Fibroblast of lung (primary cell): ENCODE results near the gene PLA2G4B. TPM values are rescaled to one million over a fixed set of nuclear protein-coding genes. Genes with fewer than 3 reads are reported as not detected.

Experiments
- DNase-seq, 2 donors: peaks; one replicate each; pipeline versions ENCODE4 v3.0.0 to v3.0.0-alpha.2; 2010; ENCODE audit warnings: low read depth in 2 of 2
- H2AFZ ChIP-seq: 2 replicates; pipeline ENCODE4 v1.5.1; 2012; ENCODE audit warnings: low read length, control low read depth, inconsistent platforms
- H3K27ac ChIP-seq: 2 replicates; pipeline ENCODE4 v1.5.1; 2011; ENCODE audit warnings: low read length, control low read depth; ENCODE audit not compliant: insufficient read depth
- H3K27me3 ChIP-seq: 2 replicates; pipeline ENCODE4 v1.5.1; 2011; ENCODE audit warnings: mild to moderate bottlenecking, low read length; ENCODE audit not compliant: control insufficient read depth, insufficient read depth
- H3K36me3 ChIP-seq: 2 replicates; pipeline ENCODE4 v1.5.1; 2011; ENCODE audit warnings: low read length; ENCODE audit not compliant: control insufficient read depth, insufficient read depth
- H3K4me1 ChIP-seq: 2 replicates; pipeline ENCODE4 v1.5.1; 2011; ENCODE audit warnings: low read length; ENCODE audit not compliant: control insufficient read depth, insufficient read depth; ENCODE audit errors: extremely low read depth
- H3K4me2 ChIP-seq: 2 replicates; pipeline ENCODE4 v1.5.1; 2011; ENCODE audit warnings: low read length, control low read depth; ENCODE audit not compliant: insufficient read depth; ENCODE audit errors: extremely low read depth
- H3K4me3 ChIP-seq, 4 experiments: fragments of 200-600 bp in 1 of 4; sonication (generic) in 1 of 4; replicated peaks in 1 of 4; 2 replicates each; pipeline ENCODE4 v1.5.1; 2011 to 2016; ENCODE audit warnings: low read length in 4 of 4, low read depth in 3 of 4, mild to moderate bottlenecking in 3 of 4, control low read depth in 2 of 4, inconsistent platforms in 1 of 4, mixed read lengths in 1 of 4; ENCODE audit not compliant: insufficient read depth in 1 of 4; ENCODE audit errors: control extremely low read depth in 1 of 4
- H3K79me2 ChIP-seq: 2 replicates; pipeline ENCODE4 v1.5.1; 2012; ENCODE audit warnings: mild to moderate bottlenecking, low read length, inconsistent platforms; ENCODE audit not compliant: control insufficient read depth, insufficient read depth
- H3K9ac ChIP-seq: 2 replicates; pipeline ENCODE4 v1.5.1; 2011; ENCODE audit warnings: mild to moderate bottlenecking, low read length, control low read depth; ENCODE audit not compliant: insufficient read depth
- H3K9me3 ChIP-seq: 2 replicates; pipeline ENCODE4 v1.5.1; 2012; ENCODE audit warnings: low read depth, low read length; ENCODE audit not compliant: control insufficient read depth, insufficient read depth
- H4K20me1 ChIP-seq: 2 replicates; pipeline ENCODE4 v1.5.1; 2011; ENCODE audit warnings: low read length; ENCODE audit not compliant: control insufficient read depth, insufficient read depth; ENCODE audit errors: extremely low read depth
- EZH2 ChIP-seq: IDR thresholded peaks from 2 replicates; pipeline ENCODE4 v1.5.1; 2012; ENCODE audit warnings: low read length, control low read depth, mild to moderate bottlenecking; ENCODE audit errors: missing control alignments
- polyA plus RNA-seq, 2 donors: library from polyadenylated mRNA; depleted of rRNA in 1 of 2; stranded (reverse) in 1 of 2; unstranded in 1 of 2; fragments of >200 nt; gene quantifications; 2 replicates each; pipeline ENCODE4 v1.2.1, GENCODE V29; 2011 to 2012; ENCODE audit warnings: missing spikeins in 1 of 2
- total RNA-seq: library from RNA; depleted of rRNA; stranded (reverse); fragments of >200 nt; gene quantifications from 2 replicates; pipeline ENCODE4 v1.2.1, GENCODE V29; 2014
- TF ChIP-seq, protein P1 (sequence below), 2 donors: IDR thresholded peaks in 1 of 2; conservative IDR thresholded peaks in 1 of 2; 1 replicate in 1 of 2; 2 replicates in 1 of 2; pipeline ENCODE4 v1.5.1; 2011 to 2012; ENCODE audit warnings: low read length in 2 of 2, control low read depth in 1 of 2, inconsistent platforms in 1 of 2, low read depth in 1 of 2, mild to moderate bottlenecking in 1 of 2

The PLA2G4B gene
- total and polyA plus RNA-seq, 2 donors (not counting 1 experiment from before 2014, with no cell fraction given) = 0.99 to 1.2 TPM

GRCh38 chr15:41797201-41797944 lies 41.3 kb upstream of the PLA2G4B start:
- H3K9ac ChIP-seq = no peak overlapping the region

DNA sequence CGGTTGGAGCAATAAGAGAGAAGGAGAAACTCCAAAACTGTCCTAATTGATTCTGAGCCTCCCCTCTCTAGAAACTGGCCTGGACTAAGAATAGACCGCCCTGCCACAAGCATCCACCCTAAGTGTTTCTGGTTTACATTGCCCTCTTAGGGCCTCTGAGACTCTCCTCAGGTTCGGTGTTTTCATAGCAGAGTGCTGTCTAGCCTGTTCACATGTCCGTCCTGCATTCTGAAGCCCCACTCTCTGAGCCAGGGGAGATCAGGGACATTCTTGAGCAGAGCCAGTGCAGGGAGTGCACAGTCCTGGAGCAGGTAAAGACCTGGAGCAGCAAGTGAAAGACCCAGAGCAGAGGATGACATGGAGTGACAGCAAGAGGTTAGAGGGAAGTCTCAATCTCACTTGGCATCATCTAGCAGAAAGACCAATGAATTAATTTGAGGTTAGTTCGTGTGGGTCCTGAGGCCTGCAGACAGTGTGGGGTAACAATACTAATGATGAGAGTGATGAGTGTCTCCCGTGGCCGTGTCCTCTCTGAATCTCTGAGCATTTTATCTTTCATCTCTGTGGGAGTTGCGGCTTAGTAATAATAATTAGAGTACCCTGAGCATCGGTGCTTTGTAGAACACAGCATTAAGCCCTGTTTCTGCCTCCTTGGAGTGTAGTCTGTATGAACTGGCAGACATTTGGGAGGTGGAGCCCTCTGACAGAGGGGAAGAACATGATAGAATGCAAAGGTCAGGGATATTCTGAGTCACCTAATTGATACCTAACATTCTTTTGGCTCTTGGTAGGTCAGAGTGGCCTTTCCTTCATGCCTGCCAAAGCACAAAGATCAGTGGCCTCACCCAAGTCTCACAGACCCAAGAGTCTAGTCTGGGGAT lies 39.8 kb upstream of the PLA2G4B start:
- Histone ChIP-seq H3K79me2 (peaks cover 8% of the 10 kb centered on the region), H3K4me2 (no peak overlapping the region), H3K36me3 (no peaks in the 10 kb centered on the region), H3K4me3 (no peak overlapping the region), H3K27me3 (no peaks in the 10 kb centered on the region), H3K27ac (no peak overlapping the region), H3K4me1 (peaks cover 10% of the 10 kb centered on the region), H3K9me3 (no peaks in the 10 kb centered on the region), H3K9ac (no peak overlapping the region), H2AFZ (no peak overlapping the region), H4K20me1 (no peaks in the 10 kb centered on the region)
- TF ChIP-seq, protein P1, sequence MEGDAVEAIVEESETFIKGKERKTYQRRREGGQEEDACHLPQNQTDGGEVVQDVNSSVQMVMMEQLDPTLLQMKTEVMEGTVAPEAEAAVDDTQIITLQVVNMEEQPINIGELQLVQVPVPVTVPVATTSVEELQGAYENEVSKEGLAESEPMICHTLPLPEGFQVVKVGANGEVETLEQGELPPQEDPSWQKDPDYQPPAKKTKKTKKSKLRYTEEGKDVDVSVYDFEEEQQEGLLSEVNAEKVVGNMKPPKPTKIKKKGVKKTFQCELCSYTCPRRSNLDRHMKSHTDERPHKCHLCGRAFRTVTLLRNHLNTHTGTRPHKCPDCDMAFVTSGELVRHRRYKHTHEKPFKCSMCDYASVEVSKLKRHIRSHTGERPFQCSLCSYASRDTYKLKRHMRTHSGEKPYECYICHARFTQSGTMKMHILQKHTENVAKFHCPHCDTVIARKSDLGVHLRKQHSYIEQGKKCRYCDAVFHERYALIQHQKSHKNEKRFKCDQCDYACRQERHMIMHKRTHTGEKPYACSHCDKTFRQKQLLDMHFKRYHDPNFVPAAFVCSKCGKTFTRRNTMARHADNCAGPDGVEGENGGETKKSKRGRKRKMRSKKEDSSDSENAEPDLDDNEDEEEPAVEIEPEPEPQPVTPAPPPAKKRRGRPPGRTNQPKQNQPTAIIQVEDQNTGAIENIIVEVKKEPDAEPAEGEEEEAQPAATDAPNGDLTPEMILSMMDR (conservative IDR thresholded peaks at IDR 0.05 in 1 of 2, IDR thresholded peaks at IDR 0.05 in 1 of 2; ENCODE audit: low read depth in 1 of 2, low read length in 2 of 2) = no peak
- TF ChIP-seq EZH2 = no peak
- DNase-seq = peak in 1 of 2 donors; percentile 20

More at GRCh38 chr15:41797201-41797944, 41.3 kb upstream of the PLA2G4B start:
- Histone ChIP-seq H4K20me1 (no peaks in the 10 kb centered on the region), H3K4me1 (peaks cover 10% of the 10 kb centered on the region), H3K27me3 (no peaks in the 10 kb centered on the region), H3K4me2 (peak overlapping the region; percentile 77), H3K9me3 (no peaks in the 10 kb centered on the region), H3K4me3 (no peak overlapping the region), H3K79me2 (peaks cover 11% of the 10 kb centered on the region), H3K27ac (no peak overlapping the region), H2AFZ (no peak overlapping the region), H3K36me3 (no peaks in the 10 kb centered on the region)
- TF ChIP-seq, protein P1 (conservative IDR thresholded peaks at IDR 0.05 in 1 of 2, IDR thresholded peaks at IDR 0.05 in 1 of 2; ENCODE audit: low read depth in 1 of 2, low read length in 2 of 2) = no peak
- no peak for TF ChIP-seq EZH2
- no peak for DNase-seq

- H4K20me1 ChIP-seq = no peaks in the 10 kb centered on the region
- H3K4me1 ChIP-seq = peaks cover 10% of the 10 kb centered on the region
- no peak for DNase-seq
- peaks cover 7% of the 10 kb centered on the region for H3K79me2 ChIP-seq
- no peak for TF ChIP-seq EZH2
- TF ChIP-seq, protein P1 (conservative IDR thresholded peaks at IDR 0.05 in 1 of 2, IDR thresholded peaks at IDR 0.05 in 1 of 2; ENCODE audit: low read depth in 1 of 2, low read length in 2 of 2) = no peak
- no peaks in the 10 kb centered on the region for H3K9me3 ChIP-seq
- no peaks in the 10 kb centered on the region for H3K36me3 ChIP-seq
- H3K27ac ChIP-seq = no peak overlapping the region
- no peaks in the 10 kb centered on the region for H3K27me3 ChIP-seq
- no peak overlapping the region for H2AFZ ChIP-seq
- no peak overlapping the region for H3K4me2 ChIP-seq
- H3K4me3 ChIP-seq = no peak overlapping the region
- H3K9ac ChIP-seq = no peak overlapping the region
These were observed 39.2 kb upstream of the PLA2G4B start for GRCh38 chr15:41799488-41799805.
